Cardiac septum (tissue), 1 donor: Measurements from ENCODE around the gene ZPLD1. TPM values are rescaled to one million over a fixed set of nuclear protein-coding genes. Genes with fewer than 3 reads are reported as not detected.

Source experiments
- DNase-seq: peaks from one replicate; pipeline ENCODE4 v3.0.0-alpha.2; 2020; ENCODE audit warnings: low spot score
- intact Hi-C: fragments of 100-400 bp; cut with DNase I; formaldehyde crosslinking; loops from one replicate; pipeline ENCODE4 v1.14.0; 2022
- long read RNA-seq: library from polyadenylated mRNA; unstranded; transcript quantifications from one replicate; pipeline ENCODE4 v2.0.0, GENCODE V29; 2021
- total RNA-seq: library from RNA; stranded (reverse); fragmentation: NEBNext Ultra II Directional; extraction: Animal tissue kit (Norgen Biotek cat#: 25700); gene quantifications from one replicate; pipeline ENCODE4 v1.2.1, GENCODE V29; 2021
- donor health status: DM: no; HTN: no; CAD: no.

Gene ZPLD1
- total RNA-seq = not detected
- long read RNA-seq = 0 reads

GRCh38 chr3:102434715-102435114 is at the start of gene ZPLD1:
Gene ZPLD1 (plus strand): TSS chr3:102435015. CDS start chr3:102438488, 3,473 bp downstream.
- intact Hi-C loops = no loop called here

DNA sequence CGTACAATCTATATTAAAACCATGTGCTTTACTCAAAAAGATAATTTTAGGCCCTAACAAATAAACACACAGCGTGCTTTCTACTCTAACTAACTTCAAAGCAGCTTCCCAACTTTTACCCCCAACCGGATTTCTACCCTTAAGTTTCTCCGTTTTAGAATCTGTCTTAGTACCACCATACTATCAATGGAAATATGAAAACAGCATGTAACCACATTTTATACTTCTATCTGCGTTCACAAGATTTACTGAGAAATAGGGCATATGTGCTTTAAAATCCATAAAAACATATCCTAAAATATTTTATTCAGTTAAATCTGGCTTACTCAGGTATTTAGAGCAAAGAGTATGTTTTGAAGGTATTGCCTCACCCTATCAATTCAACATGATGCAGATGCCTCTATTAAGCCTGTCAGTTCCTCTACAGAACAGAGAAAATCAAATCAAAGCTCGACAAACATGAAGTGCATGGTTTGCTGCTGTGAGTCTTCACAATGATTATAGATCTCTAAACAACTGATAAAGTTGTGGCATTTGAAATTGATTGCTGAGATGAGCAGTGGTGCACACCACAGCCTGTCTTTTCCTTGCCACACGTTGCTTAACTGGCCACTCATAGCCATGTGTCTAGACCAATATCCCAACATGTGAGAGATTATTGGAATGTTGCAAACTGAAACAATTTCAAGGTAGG is 44.5 kb upstream of the ZPLD1 start:
- intact Hi-C loops = no loop called here

More at GRCh38 chr3:102434715-102435114, at the start of gene ZPLD1:
- DNase-seq = no peak

GRCh38 chr3:102390916-102391315 is 43.9 kb upstream of the ZPLD1 start:
- no peak for DNase-seq
- intact Hi-C loops = no loop called here

More for the DNA sequence above, 44.5 kb upstream of the ZPLD1 start:
- no peak for DNase-seq

- no peak for DNase-seq
- intact Hi-C loops = no loop called here
Measured at GRCh38 chr3:102391491-102391890, 43.3 kb upstream of the ZPLD1 start.

DNA sequence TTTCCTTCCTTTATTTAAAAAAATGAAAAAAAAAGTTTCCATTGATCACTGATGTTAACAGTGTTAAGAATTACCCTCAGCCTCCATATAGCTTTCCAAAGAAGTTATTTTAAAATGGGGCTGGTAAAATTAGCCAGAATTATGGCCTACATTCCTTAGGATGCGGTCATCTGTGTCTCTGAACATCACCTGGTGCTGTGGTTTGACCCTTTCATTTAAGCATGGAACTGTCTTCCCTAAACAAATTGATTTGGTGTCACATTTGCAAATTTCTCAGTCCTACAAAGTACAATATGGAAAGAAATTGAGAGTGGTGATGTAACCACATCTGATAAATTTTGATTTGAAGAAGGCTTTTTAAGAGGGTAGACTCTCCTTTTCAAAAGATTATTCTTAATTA is 40.3 kb upstream of the ZPLD1 start:
- intact Hi-C loops = no loop called here
- no peak for DNase-seq

GRCh38 chr3:102398176-102398575 is 36.6 kb upstream of the ZPLD1 start:
- no peak for DNase-seq
- intact Hi-C loops = no loop called here

DNA sequence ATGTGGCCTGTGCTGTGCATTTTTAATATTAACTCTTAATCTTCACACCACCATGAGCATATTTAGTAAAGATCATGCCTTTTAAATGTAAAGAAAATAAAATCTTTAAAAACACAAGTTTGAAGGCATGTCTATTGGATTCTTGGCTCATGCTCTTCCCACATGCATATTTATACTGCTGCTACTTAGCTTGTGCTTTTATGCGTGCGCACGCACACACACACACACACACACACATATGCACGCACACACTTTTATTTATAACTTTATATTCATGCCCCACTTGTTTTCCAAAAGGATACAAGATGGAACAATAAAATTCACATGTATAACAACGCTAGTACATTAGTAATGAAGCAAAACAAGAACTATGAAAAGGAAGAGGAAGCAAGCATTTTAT is 36.1 kb upstream of the ZPLD1 start:
- intact Hi-C loops = no loop called here

DNA sequence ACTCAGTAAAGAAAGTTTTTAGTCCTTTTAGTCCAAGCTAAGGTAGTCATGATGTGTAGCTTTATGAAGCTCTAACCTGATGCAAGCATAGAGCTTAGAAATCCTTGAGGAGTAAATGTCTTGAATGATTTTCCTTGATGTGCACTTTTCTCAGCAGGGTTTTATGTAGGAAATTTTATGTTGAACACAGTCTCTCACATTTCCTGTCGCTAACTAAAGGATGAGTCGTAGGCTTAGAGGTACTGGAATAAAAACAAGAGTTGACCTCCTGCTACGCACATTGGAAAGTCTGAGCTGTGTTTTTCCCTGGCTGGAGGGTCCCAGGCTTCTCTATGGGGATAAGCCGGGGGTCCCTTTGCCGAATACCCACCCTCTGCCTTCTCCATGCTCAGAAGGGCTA is 34.7 kb upstream of the ZPLD1 start:
- DNase-seq = no peak
- intact Hi-C loops = no loop called here

More for the DNA sequence above, 36.1 kb upstream of the ZPLD1 start:
- DNase-seq = no peak

DNA sequence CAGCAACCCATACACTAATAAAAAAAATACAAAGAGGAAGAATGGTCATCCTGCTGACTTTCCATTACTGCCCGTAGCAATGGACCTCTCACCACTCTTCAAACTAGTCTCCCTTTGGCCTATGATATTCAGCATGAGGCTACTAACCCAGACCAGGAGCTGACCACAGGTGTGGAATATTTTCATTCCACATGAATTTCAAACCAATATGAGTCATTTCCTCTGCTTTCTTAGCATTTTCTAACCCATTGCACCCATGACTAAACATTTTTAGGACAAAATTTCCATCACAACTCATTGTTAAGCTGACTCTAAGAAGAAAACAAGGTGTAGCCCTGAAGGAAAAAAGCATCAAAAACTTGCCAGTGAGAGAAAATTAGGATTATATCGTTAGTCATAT is 34.0 kb upstream of the ZPLD1 start:
- intact Hi-C loops = no loop called here
- no peak for DNase-seq

- DNase-seq = no peak
- intact Hi-C loops = no loop called here
Measured at GRCh38 chr3:102410616-102411015, 24.2 kb upstream of the ZPLD1 start.

- intact Hi-C loops = no loop called here
- no peak for DNase-seq
Measured at GRCh38 chr3:102415553-102415952, 19.3 kb upstream of the ZPLD1 start.

DNA sequence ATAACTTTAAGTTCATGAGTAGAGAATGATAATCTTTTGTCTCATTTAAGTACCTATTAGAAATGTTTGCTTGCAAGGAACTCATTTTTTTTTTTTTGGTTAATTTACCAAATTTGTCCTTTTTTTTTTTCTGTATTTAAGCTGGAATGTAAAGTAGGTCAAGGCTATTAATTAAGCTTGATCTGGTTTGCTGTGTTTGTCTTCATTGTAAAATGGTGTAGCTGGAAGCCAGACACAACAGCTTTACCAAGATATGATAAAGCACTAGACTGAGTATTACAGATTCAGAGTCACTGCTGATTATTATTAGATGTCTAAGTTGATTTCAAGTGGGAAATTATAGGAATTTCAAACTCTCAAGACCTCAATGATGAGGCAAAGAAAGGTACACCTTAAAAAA is 15.0 kb upstream of the ZPLD1 start:
- intact Hi-C loops = no loop called here
- DNase-seq = no peak

GRCh38 chr3:102441832-102442231 is 7.0 kb downstream of the ZPLD1 start:
- no peak for DNase-seq
- intact Hi-C loops = no loop called here

DNA sequence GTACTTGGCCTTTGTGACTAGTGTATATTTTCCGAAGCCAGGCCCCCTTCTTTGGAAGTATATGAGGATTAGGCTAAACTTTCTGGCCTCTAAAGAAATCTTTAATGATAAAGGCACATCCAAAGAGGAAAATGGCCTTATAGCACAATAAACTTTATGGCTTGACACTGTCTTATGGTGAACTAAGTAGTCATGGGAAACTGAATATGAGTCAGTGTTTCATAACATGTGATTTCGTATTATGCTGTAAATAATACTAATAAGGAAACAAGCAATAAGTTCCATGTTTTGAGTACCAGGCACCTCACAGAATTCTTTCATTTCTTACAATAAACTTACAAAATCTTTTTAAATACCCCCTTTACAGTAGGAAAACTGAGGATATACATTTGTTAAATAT is 8.2 kb downstream of the ZPLD1 start:
- no peak for DNase-seq
- intact Hi-C loops = no loop called here

DNA sequence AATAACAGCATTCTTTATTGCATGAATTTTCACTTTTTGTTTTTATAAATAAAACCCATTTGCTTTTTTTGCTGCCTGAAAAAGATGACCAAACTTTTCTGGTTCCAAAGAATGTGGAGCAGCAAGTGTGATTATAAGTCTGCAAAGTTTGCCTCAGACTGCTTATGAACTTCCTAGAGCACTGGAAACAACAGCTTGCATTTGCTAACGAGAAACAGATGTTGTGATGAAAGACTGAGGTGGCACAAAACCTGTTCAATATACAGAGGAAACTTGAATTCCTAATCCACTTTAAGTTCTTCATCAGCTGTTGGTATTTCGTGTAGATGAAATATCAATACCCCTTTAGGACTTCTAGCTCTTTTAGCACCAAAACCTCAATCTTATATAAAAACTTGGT is 9.3 kb downstream of the ZPLD1 start:
- no peak for DNase-seq
- intact Hi-C loops = no loop called here

- no peak for DNase-seq
- intact Hi-C loops = no loop called here
Measured at GRCh38 chr3:102447272-102447671, 12.5 kb downstream of the ZPLD1 start.

DNA sequence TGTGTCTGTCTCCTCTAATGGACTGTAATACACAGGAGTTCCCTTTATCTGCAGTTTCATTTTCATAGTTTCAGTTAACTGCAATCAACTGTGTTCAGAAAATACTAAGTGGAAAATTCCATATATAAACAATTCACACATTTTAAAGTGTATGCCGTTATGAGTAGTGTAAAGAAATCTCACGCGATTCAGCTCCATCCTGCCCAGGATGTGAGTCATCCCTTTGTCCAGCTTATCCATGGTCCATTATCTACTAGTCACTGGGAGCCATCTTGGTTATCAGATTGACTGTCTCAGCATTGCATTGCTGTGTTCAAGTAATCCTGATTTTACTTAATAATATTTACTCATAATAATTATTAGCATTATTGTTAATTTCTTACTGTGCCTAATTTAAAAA is 14.5 kb downstream of the ZPLD1 start:
- intact Hi-C loops = no loop called here
- no peak for DNase-seq

GRCh38 chr3:102449930-102450329 is 15.1 kb downstream of the ZPLD1 start:
- intact Hi-C loops = no loop called here
- DNase-seq = no peak

DNA sequence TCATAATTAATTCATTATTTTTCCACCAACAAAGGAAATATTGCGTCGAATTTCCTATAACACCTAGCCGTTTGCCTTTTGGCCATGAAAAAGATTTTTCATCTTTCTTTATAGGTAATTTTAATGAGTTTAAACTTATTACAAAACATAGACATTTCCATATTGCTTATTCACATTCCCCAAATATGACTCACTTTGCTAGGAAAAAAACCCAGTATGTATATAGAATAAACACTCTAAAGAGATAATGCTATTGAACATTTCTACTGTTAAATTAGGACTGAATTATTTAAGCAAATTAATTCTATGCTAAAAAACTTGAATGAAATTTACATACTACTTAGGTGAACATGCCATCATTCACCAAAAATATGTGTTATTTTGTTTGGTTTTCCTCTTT is 16.2 kb downstream of the ZPLD1 start:
- DNase-seq = no peak
- intact Hi-C loops = no loop called here

DNA sequence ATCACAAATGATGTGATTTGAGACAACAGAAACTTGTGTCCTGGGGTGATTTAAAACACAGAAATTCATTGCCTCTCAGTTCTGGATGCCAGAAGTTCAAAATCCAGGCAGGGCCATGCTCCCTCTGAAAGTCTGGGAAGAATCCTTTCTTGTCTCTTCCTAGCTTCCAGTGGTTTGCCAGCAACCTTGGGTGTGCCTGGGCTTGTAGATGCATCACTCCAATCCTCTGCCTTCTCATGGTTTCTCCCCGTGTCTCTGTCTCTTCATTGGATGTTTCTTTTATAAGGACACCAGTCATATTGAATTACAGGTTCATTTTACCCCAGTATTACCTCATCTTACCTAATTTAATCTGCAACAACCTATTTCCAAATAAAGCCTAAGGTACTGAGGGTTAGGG is 16.7 kb downstream of the ZPLD1 start:
- no peak for DNase-seq
- intact Hi-C loops = no loop called here

DNA sequence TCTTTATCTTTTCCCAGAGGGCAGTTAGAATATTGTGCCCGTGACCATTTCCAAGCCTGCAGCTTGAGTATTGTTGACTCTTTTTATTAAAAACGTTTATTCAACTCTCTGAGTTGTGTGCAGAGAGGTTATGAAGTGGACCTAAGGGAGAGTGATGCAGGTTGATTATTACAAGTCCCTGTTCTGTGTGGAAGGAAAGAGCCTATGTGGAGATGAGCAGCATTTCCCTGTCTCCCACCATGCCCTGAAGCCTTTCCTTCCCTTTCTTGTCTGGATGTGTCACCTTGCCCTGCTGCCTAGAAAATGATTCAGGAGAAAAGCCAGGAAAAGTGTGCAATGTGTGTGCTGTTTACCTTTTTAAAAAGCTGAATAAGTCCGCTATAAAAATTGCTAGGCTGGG is 19.4 kb downstream of the ZPLD1 start:
- intact Hi-C loops = no loop called here
- DNase-seq = no peak

- no peak for DNase-seq
- intact Hi-C loops = no loop called here
Measured at GRCh38 chr3:102457644-102458043, 22.8 kb downstream of the ZPLD1 start.
